Kasumi-1 (cell line): ENCODE measurements around the gene LAIR2.

Experiments used
- DNase-seq, 2 experiments: peaks; one replicate each; lab custom pipeline; 2025; lab: John Stamatoyannopoulos, UW

The LAIR2 gene

DNA sequence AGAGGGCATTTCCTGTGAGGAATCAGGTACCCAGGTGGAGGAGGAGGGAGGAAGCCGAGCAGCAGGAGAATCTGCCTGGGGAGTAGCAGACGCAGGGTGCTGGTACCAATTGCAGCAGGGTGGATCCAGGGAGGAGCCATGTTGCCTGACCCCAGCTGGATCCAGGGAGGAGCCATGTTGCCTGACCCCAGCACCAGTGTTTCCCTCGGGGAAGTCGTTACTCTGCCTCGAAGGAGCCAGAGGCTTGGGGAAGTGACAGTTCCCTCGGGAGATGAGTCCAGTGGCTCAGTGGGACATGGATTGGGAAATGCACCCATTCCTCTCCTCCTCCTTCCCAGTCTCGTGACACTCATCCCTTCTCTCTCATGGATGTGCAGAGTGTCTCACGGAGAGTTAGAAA, 31.5 kb downstream of the LAIR2 start:
- no peak for DNase-seq

DNA sequence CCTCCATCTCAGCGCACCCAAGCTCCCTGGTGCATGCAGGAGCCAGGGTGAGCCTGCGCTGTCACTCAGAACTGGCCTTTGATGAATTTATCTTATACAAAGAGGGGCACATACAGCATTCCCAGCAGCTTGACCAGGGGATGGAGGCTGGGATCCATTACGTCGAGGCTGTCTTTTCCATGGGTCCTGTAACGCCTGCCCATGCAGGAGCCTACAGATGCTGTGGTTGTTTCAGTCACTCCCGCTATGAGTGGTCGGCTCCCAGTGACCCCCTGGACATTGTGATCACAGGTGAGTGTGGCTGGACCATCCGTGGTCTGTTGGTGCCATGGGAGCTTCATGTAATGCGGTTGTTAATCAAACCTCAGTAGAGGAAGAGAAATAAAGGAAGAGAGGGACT, 33.0 kb downstream of the LAIR2 start:
- DNase-seq: no peak

DNA sequence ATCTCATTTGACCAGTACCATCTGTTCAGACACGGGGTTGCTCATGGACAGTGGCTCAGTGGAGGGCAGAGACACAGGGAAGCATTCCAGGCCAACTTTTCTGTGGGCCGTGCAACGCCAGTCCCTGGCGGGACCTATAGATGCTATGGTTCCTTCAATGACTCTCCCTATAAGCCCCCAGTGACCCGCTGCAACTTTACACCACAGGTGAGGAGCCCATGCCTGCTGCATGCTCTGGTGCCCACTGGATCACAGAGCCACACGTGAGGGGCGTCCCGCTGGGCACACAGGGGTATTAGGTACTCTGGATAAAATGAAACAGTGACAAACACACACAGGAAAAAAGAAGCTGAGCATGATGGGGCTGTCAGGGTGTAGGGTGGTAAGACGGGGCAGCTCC, 34.3 kb downstream of the LAIR2 start:
- DNase-seq: no peak

DNA sequence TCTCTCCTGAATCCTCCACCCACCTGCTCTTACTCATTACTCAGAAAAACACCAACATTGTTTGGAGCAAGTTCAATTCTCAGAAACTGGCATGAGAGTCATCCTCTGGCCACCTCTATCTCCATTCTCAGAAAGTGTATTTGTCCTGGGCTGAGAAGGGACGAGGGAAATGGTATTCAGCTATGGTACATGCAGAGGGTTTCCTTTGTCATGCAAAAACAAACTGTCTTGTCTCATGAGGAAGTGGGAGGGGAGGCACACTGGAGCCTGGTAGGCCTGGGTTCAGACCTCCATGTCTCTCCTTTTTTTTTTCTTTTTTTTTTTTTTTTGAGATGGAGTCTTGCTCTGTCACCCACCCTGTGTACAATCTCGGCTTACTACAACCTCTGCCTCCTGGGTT, 39.1 kb downstream of the LAIR2 start:
- peak; percentile 11 to 13 for DNase-seq

DNA sequence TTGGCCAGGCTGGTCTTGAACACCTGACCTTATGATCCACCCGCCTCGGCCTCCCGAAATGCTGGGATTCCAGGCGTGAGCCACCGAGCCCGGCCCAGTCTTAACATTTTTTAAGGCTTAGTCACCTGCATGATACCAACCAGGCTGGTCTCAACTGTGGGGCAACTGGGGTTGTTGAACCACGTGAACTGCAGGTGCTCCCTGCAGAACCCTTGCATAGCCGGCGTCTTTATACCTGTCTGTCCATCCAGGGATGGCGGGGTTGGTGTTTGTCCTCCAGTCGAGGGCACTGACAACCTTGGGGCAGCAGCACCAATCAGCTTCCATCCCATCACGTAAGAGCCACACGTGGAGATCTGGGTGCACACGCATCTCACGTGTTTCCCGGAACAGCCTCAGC, 46.2 kb downstream of the LAIR2 start:
- DNase-seq: no peak

DNA sequence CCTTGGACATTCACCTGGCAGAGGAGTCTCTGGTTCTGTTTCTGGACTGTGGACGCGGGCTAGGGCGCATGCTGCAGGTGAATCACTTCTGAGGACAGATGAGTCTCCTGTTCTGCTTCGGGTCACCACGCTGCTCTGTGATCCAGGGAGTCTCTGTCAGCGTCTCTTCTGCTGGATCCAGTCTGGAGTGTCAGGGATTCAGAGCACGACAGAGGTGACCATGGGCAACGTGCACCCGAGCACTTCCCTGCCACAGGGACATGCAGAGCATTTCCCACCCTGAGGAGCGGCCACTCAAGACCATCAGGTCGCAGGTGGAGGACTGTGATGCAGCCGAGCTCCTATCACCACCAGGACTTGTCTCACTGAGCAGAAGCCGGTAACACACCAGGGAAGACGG, 46.6 kb downstream of the LAIR2 start:
- DNase-seq: no peak

DNA sequence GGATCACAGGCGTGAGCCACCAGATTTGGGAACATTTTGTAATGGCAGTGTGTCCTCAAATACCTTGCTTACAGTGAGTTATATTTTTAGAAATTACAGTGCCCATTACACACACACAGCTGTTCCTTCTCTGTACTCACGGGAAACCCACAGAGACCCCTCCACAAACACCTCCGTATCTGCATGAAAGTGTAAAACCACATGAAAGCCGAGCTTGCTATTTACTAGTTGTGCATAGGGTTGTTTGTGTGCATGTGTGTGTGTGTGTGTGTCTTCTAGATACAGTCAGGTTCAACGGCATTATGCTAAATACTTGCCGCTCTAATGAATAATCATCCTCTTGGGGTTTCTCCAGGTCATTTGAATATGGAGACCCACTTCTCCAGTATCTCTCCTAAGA, 48.7 kb downstream of the LAIR2 start:
- DNase-seq: no peak

DNA sequence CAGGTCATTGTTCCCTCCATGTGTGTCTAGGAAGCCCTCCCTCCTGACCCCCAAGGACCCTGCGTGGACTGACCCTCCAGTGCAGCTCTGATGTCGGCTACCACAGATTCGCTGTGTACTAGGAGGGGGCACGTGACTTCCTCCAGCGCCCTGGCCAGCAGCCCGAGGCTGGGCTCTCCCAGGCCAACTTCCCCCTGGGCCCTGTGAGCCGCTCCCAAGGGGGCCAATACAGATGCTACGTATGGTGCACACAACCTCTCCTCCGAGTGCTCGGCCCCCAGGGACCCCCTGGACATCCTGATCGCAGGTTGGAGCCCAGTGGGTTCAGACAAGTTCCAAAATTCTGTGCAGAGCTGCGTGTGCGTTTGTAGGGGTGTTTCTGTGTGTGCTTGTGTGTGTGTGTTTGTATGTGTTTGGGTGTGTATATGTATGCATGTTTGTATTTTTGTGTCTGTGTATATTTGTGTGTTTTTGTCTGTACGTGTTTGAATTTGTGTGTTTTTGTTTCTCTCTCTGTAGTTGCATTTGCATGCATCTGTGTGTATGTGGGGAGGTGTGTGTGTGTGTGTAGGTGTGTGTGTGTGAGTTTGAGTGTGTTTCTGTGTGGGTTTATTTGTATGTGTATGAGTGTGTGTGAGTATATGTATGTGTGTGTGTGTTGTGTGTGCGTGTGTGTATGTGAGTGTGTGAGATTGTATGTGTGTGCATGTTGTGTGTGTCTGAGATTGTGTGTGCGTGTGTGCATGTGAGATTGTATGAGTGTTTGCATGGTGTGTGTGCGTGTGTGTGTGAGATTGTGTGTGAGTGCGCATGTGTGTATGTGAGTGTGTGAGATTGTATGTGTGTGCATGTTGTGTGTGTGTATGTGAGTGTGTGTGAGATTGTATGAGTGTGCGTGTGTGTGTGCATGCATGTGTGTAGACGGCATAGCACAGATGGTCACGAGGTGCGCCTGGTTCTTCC, 49.6 kb downstream of the LAIR2 start:
- DNase-seq: no peak

DNA sequence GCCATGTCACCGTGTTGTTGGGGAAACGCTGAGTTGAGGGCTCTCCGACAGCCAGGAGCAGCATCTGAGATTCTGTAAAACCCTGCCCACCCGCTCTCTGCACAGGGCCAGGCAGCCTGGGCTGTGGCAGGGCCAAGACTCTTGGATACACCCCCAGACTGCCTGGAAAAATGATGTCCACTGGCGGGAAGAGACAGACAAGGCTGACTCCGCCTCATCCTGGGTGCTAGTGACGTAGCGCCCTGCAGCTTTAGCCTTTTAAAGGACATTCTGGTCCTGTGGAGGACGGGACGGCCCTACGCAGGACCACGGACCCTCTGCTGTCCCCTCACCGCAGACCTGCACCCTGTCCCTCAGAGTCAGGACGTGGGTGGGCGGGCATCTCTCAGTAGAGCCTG, 50.3 kb downstream of the LAIR2 start:
- DNase-seq: no peak

DNA sequence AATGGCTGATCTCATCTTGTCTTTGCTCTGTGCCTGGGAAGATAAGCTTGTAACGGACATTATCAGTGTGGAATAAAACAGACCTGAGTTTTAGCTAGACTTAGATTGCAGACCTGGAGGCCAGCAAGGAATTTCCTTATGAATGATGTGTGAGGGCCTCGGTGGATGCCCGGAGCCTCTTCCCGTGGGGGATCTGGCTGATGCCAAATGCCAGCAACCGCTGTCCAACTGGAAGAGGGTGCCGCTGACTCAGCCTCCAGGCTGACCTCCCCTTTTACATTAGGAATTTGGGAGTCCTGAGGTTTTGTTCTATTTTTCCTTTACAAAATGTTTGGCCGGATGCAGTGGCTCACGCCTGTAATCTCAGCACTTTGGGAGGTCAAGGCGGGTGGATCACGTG, 51.4 kb downstream of the LAIR2 start:
- DNase-seq: no peak

DNA sequence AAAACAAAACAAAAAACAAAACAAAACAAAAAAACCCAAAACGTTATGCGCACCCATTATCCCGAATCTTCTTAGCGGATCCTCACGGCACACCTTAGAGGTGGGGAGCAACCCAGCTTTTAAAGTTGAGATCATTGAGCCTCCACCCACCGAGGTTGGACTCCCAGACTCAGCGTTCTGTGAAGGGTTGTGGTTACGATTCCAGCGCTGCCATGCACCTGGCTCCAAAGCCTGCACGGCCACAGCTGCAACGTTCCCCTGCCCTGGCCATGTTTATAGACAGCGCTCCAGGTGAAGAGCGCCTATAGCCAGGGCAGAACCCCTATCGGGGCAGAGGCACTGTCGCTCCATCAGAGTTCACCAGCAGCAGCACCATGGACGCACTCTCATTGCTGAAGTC, 52.3 kb downstream of the LAIR2 start:
- no peak for DNase-seq

DNA sequence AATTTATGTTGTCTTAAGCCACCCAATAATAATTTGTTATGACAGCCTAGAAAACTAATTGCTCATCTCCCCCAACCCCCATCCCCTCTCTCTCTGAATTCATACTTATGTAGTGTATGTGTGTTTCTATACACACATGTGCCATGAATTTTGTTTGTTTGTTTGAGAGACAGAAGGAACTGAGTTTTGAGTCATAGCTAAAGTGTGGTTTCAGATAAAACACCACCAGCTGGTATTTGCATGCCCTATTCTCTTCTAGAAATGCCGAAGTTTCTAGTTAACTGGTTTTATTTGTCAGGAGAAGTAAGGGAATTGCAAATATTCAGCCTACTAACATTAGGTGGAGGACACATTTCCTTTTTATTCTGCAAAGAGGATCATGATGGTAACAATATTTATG, 53.6 kb downstream of the LAIR2 start:
- DNase-seq: no peak

DNA sequence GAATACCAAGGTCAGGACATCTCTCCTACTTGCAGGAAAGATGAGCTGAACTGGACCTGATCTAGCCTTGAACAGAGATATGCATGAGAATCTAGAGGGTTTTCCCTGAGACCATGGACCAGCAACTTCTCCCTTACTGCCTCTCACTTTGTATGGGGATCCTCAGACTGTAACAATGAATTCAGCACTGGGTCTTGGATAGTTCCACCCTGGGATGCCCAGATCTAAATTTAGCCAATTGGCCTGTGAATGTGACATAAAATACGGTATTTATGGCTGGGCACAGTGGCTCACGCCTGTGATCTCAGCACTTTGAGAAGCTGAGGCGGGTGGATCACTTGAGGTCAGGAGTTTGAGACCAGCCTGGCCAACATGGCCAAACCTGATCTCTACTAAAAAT, 55.7 kb downstream of the LAIR2 start:
- DNase-seq: peak; percentile 47 to 65
